Naive B cell (primary cell): Measurements from ENCODE around the gene IQSEC3. TPM values are rescaled to one million over a fixed set of nuclear protein-coding genes. Genes with fewer than 3 reads are reported as not detected.
A peak's percentile ranks its signal among the peaks of the same experiment; 100 is the strongest.
"Not testable (repeated sequence)": the region's sequence is repeated elsewhere in the genome, so short reads cannot be mapped to it uniquely, and the experiment has no call there.

Experiments used
- ATAC-seq, 2 donors: fragments of 150-1000 bp; cut with Tn5 transposase; 2 replicates each; pipeline ENCODE4 v1.10.0; 2021; ENCODE audit warnings: low read depth in 2 of 2, mild to moderate bottlenecking in 2 of 2, moderate library complexity in 2 of 2
- DNase-seq: peaks from one replicate; pipeline ENCODE4 v3.0.0; 2022
- H3K27ac Mint-ChIP-seq, 6 donors: one replicate each; pipeline ENCODE4 v1.8.0; 2020 to 2022; ENCODE audit warnings: mild to moderate bottlenecking in 6 of 6, mixed read lengths in 6 of 6, moderate library complexity in 5 of 6, inconsistent platforms in 2 of 6
- H3K27me3 Mint-ChIP-seq, 3 donors: one replicate each; pipeline ENCODE4 v1.8.0; 2021 to 2022; ENCODE audit warnings: mixed read lengths in 3 of 3, mild to moderate bottlenecking in 1 of 3
- H3K36me3 Mint-ChIP-seq, 2 donors: one replicate each; pipeline ENCODE4 v1.8.0; 2020 to 2022; ENCODE audit warnings: mixed read lengths in 2 of 2, inconsistent platforms in 1 of 2, mild to moderate bottlenecking in 1 of 2
- H3K4me1 Mint-ChIP-seq, 3 donors: one replicate each; pipeline ENCODE4 v1.8.0; 2020 to 2022; ENCODE audit warnings: mixed read lengths in 3 of 3, inconsistent platforms in 1 of 3, mild to moderate bottlenecking in 1 of 3, moderate library complexity in 1 of 3
- H3K4me3 Mint-ChIP-seq, 8 donors: one replicate each; pipeline ENCODE4 v1.8.0; 2020 to 2022; ENCODE audit warnings: mild to moderate bottlenecking in 8 of 8, mixed read lengths in 8 of 8, moderate library complexity in 8 of 8, inconsistent platforms in 2 of 8
- H3K9me3 Mint-ChIP-seq, 7 donors: one replicate each; pipeline ENCODE4 v1.8.0; 2020 to 2022; ENCODE audit warnings: mixed read lengths in 7 of 7, mild to moderate bottlenecking in 5 of 7, inconsistent platforms in 2 of 7, moderate library complexity in 1 of 7
- polyA plus RNA-seq, 6 donors: library from polyadenylated mRNA; unstranded; fragments of 300-500 nt; fragmentation: Illumina TruSeq; gene quantifications; one replicate each; pipeline ENCODE4 v1.2.3, GENCODE V29; 2021; ENCODE audit warnings: low read depth in 6 of 6

The IQSEC3 gene
- polyA plus RNA-seq, 6 donors from 2014 or later: not detected

DNA sequence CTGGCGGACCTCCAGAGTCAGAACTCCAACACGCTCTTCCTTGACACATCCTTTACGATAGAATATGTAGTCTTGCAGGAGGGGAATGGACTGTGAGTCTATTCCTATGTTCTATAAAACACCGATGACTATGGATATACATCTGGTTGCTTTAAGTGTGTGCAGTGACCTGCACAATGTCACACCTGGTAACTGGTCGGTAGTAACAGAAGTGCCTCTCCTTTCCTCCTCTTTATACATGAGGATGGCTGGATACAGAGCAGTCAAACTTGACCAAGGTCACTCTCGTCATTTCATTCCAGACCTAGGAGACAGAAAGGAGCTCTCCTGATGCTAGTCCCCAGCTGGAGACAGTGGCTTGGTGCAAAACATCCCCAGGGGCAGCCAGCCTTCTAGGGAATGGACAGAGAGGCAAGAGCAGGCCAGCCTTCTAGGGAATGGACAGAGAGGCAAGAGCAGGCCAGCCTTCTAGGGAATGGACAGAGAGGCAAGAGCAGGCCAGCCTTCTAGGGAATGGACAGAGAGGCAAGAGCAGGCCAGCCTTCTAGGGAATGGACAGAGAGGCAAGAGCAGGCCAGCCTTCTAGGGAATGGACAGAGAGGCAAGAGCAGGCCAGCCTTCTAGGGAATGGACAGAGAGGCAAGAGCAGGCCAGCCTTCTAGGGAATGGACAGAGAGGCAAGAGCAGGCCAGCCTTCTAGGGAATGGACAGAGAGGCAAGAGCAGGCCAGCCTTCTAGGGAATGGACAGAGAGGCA, 21.2 kb upstream of the IQSEC3 start:
- not testable (repeated sequence) for H3K4me3 Mint-ChIP-seq, H3K36me3 Mint-ChIP-seq, H3K4me1 Mint-ChIP-seq, H3K9me3 Mint-ChIP-seq, DNase-seq, ATAC-seq, H3K27ac Mint-ChIP-seq
- H3K27me3 Mint-ChIP-seq: peaks cover 30 to 49% (median 45%) of the 10 kb centered on the region in 3 donors

DNA sequence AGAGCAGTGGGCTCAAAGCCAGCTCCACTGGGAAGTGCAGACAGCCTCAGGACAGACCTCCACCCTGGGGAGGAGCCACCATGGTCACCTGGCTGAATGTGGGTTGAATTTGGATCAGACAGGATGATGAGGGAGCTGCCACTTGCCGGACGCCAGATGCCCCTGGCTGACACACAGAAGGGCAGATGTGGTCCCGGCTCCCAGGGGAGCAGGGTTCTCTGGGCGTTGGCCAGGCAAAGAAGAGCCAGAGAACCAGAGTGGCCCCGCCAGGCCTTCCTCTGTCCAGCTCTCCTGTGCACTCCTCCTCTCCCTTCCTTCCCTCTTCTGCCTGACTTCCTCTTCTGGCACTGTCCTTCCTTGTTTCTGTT, 20.6 kb upstream of the IQSEC3 start:
- H3K36me3 Mint-ChIP-seq, ATAC-seq, H3K4me3 Mint-ChIP-seq, H3K4me1 Mint-ChIP-seq, DNase-seq, H3K9me3 Mint-ChIP-seq, H3K27ac Mint-ChIP-seq: not testable (repeated sequence)
- peaks cover 30 to 49% (median 45%) of the 10 kb centered on the region in 3 donors for H3K27me3 Mint-ChIP-seq

DNA sequence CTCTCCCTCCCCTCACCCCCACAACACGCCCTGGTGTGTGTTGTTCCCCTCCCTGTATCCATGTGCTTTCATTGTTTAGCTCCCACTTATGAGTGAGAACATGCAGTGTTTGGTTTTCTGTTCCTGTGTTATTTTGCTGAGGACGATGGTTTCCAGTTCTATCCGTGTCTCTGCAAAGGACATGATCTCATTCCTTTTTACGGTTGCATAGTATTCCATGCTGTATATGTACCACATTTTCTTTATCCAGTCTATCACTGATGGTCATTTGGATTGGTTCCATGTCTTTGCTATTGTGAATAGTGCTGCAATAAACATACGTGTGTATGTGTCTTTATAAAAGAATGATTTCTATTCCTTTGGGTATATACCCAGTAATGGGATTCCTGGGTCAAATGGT, 20.0 kb upstream of the IQSEC3 start:
- not testable (repeated sequence) for H3K4me3 Mint-ChIP-seq, H3K27ac Mint-ChIP-seq, H3K9me3 Mint-ChIP-seq, H3K36me3 Mint-ChIP-seq, DNase-seq, H3K4me1 Mint-ChIP-seq, ATAC-seq
- peaks cover 30 to 51% (median 51%) of the 10 kb centered on the region in 3 donors for H3K27me3 Mint-ChIP-seq

DNA sequence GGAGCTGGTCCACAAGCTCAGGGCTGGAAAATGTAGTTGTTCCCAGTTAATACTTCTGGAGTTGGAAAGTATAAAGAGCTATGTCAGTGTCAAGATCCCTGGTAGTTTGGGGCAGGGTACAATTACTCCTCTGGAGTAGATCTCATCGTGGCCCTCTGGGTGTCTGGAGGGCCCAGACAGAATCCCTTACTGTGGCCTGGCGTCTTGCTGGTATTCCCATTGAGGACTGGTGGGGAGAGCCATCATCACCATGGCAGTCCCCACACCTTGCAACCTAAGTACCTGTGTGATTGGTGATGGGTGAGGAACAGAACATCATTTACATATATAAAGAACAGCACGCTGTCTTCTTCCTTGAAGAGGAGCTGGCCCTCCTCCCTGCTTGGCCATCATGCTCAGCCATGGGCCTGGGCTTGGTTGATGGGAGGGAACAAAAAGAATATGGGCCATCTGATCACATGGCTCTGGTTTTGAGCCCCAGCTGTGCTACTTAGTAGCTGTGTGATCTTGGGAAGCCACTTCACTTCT, 18.8 kb upstream of the IQSEC3 start:
- not testable (repeated sequence) for H3K27ac Mint-ChIP-seq, H3K4me1 Mint-ChIP-seq, H3K4me3 Mint-ChIP-seq, H3K9me3 Mint-ChIP-seq, DNase-seq, H3K36me3 Mint-ChIP-seq, ATAC-seq
- H3K27me3 Mint-ChIP-seq: peaks cover 34 to 60% (median 59%) of the 10 kb centered on the region in 3 donors

DNA sequence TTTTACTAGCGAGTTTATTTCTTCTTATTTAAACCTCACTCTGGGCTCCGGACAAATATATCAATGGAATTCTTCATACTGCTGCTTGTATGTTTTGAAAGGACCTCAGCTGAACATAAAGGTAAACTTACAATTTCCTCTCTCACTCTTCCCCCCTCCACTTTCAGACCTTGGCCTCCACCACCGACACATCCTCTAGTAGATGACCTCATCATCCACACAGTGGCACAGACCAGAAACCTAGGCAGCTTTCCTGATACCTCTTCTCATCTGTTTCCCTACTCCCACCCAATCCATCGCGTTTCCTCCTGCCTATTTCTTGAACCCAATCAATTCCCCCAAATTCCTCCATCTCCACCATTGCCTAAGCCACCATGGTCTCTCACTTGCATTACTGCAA, 17.4 kb upstream of the IQSEC3 start:
- not testable (repeated sequence) for DNase-seq, H3K9me3 Mint-ChIP-seq, H3K27ac Mint-ChIP-seq, H3K36me3 Mint-ChIP-seq, H3K4me1 Mint-ChIP-seq, H3K4me3 Mint-ChIP-seq, ATAC-seq
- H3K27me3 Mint-ChIP-seq: peaks cover 44 to 71% (median 69%) of the 10 kb centered on the region in 3 donors

DNA sequence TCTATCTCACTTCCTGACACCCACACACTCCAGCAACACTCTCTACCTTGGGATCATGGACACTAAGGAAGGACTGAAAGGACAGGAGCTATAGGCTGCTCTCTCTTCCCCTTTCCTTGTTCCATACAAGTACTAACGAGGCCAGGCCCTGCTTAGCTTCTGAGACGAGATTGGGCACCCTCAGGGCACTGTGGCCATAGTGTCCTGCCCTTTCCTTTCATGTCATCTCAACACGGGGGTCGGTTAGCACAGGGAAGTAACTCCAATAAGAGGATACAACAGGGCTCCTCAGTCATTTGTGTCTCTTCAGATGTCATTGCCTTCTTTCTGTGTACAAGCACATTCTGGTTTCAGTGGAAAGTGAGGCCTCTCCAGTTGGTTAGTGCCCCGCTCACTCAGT, 15.5 kb upstream of the IQSEC3 start:
- Mint-ChIP-seq H3K27ac (peak overlapping the region in 1 of 6 donors; percentile 60), H3K27me3 (peaks cover 50 to 74% (median 68%) of the 10 kb centered on the region in 3 donors)
- not testable (repeated sequence) for ATAC-seq, H3K9me3 Mint-ChIP-seq, H3K36me3 Mint-ChIP-seq, H3K4me1 Mint-ChIP-seq, H3K4me3 Mint-ChIP-seq, DNase-seq

DNA sequence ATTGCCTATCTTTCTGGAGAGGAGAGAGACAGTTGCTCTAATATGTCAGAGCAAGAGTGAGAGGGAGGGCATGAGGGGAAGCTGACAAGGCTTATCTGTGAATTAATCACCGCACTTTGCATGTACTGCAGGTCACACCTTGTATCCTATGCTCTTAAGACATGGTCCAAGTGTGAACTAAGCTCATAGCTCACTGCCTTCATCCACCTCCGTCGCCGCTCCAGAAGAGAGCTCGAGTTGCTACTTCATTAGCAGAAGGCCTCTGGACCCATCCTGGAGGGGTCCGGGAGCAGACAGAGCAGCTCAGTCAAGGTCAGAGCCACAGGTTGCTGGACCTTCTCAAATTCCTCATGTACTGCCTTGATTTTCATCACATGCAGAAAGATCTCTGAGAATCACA, 14.6 kb upstream of the IQSEC3 start:
- H3K27me3 Mint-ChIP-seq: peaks cover 50 to 75% (median 68%) of the 10 kb centered on the region in 3 donors
- not testable (repeated sequence) for H3K4me3 Mint-ChIP-seq, ATAC-seq, DNase-seq, H3K36me3 Mint-ChIP-seq, H3K27ac Mint-ChIP-seq, H3K9me3 Mint-ChIP-seq, H3K4me1 Mint-ChIP-seq

DNA sequence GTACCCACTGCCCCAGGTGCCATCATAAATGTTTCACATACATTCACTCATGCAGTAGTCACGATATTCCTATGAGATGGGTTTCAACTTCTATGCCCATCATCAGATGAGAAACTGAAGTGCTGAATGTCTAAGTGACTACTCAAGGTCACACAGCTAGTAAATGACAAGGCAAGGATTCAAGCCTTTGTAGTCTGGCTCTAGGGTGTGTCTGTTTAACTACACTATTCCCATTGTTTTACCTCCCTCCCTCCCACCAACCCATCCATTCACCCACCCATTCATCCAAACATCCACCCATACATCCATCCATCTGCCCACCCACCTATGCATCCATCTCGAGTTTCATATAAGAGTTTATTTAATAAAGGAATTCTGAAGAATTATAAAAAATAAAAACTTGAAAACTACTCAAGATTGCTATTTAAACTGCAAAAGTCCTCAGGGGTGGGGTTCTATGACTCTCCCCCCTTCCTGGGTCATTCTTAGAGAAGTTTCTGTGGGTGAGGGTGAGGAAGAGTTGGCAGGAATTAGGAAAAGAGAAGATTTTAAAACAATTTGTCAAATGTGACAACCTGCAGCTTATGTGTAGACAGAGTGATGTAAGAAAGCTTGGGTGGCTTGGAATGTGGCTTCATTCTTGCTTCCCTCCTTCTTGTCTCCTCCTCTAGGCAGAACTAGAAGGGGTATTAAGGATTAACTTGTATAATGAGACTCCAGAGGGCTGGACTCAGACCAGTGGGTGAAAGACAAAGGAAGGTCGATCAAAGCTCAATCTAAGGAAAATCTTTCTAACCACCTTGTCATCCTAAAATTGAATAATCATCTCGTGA, 13.4 kb upstream of the IQSEC3 start:
- peaks cover 0 to 13% (median 6%) of the 10 kb centered on the region in 7 donors for H3K9me3 Mint-ChIP-seq
- H3K4me1 Mint-ChIP-seq, H3K4me3 Mint-ChIP-seq, H3K27ac Mint-ChIP-seq, ATAC-seq, DNase-seq: not testable (repeated sequence)
- H3K27me3 Mint-ChIP-seq: peaks cover 55 to 79% (median 71%) of the 10 kb centered on the region in 3 donors
- peaks cover 3 to 19% of the 10 kb centered on the region in 2 donors for H3K36me3 Mint-ChIP-seq

DNA sequence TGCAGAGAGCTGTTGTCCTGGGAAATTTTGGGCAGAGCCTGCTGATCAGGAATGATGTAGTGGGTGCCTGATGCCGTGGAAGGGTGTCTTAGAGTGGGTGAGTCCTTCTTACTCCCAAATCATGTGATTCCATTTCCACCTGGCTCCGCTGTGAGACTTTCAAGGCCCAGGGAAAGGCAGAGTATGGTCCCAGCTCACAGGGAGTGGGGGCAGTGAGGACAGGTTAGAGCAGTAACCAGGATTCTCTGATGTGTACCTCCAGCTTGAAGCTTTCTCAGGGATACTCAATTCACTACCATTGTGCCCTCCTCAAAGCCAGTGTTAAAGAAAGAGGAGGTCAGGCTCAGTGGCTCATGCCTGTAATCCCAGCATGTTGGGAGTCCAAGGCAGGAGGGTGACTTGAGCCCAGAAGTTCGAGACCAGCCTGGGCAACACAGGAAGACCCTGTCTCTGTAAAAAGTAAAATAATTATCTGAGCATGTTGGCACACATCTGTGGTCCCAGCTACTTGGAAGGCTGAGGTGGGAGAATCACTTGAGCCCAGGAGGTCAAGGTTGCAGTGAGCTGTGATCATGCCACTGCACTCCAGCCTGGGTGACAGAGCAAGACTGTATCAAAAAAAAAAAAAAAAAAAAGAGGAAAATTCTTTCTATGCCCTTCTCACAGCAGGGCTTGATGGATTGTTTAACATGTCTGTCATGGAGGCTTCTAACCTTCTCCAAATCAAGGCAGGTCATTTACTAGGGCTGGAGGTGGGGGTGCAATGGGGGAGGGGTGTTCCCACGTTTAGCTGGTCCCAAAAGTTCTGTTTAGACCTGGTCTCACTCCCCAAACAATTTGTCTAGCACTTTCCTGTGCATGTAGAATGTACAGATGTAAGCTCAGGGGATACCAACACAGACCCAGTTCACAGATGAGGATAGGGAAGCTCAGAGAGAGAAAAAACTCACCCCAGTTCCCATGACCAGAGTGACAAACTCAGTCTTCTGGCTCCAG, 12.5 kb upstream of the IQSEC3 start:
- H3K36me3 Mint-ChIP-seq: peaks cover 12 to 27% of the 10 kb centered on the region in 2 donors
- H3K9me3 Mint-ChIP-seq: peaks cover 0 to 22% (median 15%) of the 10 kb centered on the region in 7 donors
- peak overlapping the region in 1 of 6 donors; percentile 42 for H3K27ac Mint-ChIP-seq
- H3K4me3 Mint-ChIP-seq: no peak overlapping the region
- H3K27me3 Mint-ChIP-seq: peaks cover 59 to 81% (median 71%) of the 10 kb centered on the region in 3 donors
- DNase-seq (no peak), ATAC-seq (no peak)
- no peaks in the 10 kb centered on the region for H3K4me1 Mint-ChIP-seq

DNA sequence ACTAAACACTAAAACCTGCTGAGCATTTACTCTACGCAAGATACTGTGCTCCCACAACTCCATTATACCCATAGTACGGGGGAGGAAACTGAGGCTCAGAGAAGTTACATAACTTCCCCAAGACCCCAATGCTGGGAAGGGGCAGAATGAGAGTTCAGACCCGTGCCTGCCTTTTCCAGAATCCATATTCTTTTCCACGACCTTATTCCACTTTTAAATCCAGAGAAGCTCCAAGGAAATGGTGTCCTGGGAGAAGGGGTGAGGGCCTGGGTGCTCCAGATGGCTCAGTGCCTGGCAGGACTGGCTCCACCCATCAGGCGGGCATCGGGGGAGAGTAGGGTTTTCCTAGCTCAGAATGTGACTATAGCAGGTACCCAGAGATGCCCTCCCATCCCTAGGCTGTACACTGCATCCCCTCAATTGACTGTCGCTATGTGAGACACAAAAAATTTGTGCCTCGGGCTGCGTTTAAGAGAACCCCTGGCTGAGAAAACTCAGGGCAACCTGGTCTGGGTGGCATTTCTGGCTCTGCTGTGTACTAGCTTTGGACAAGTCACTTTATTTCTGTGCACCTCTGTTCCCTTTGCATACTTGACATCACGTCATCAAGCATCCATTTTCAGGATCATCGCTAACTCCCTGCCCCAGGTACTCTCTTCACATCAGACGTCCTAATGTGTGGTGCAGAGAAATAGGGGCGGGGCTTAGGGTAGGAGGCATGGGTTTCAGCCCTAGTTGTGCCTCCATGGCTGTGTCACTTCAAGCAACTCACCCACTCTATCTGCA, 11.6 kb upstream of the IQSEC3 start:
- no peak overlapping the region for H3K4me3 Mint-ChIP-seq
- no peak for DNase-seq
- H3K36me3 Mint-ChIP-seq: peaks cover 18 to 27% of the 10 kb centered on the region in 2 donors
- no peak overlapping the region for H3K27ac Mint-ChIP-seq
- H3K27me3 Mint-ChIP-seq: peaks cover 63 to 83% (median 74%) of the 10 kb centered on the region in 3 donors
- ATAC-seq: no peak
- H3K4me1 Mint-ChIP-seq: no peaks in the 10 kb centered on the region
- peaks cover 0 to 31% (median 23%) of the 10 kb centered on the region in 7 donors for H3K9me3 Mint-ChIP-seq

DNA sequence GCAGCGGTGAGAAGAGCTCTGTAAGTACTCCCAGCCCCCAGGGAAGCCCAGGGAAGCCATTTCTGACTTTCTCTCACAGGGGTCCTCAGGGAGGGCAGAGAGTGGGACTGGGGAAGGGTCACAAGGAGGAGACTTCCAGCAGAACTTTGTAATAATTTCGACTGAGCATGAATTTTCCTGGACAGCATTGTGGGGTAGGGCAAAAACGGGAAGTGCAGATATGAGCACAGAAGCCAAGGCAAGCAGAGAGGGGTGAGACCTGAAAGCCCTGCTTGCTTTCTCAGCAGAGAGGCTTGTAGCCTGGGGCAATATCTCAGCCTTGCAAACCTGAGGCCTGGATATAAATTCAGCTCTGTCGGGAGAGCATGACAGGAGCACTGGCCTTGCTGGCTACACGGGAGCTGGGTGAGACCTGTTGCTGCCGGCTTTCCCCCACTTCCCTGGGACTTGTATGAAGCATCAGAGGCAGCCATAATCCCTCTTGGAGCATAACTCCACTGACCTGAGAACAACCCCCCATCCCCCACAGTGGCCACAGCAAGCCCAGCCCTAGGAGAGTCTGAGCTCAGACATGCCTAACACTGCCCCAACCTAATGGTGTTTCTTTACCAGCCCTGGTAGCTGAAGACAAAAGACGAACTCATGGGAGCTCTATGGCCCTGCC, 9.8 kb upstream of the IQSEC3 start:
- Mint-ChIP-seq H3K27ac (no peak overlapping the region), H3K36me3 (peaks cover 18 to 32% of the 10 kb centered on the region in 2 donors), H3K9me3 (peaks cover 0 to 50% (median 35%) of the 10 kb centered on the region in 7 donors), H3K4me1 (no peaks in the 10 kb centered on the region), H3K27me3 (peaks cover 64 to 90% (median 75%) of the 10 kb centered on the region in 3 donors), H3K4me3 (no peak overlapping the region)
- ATAC-seq: no peak
- no peak for DNase-seq

DNA sequence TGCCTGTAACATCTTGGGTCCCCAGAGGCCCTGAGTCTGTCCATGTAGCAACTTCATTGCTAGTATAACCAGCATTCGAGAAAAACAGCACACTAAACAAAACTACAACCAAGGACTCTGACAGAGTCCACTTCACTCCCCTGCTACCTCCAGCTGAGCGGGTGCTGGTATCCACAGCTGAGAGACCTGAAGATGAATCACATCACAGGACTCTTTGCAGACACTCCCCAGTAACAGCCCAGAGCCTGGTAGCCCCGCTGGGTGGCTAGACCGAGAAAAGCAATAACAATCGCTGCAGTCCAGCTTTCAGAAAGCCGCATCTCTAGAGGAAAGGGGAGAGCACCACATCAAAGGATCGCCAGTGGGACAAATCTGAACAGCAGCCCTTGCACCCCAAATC, 9.0 kb upstream of the IQSEC3 start:
- H3K36me3 Mint-ChIP-seq: peaks cover 18 to 34% of the 10 kb centered on the region in 2 donors
- H3K9me3 Mint-ChIP-seq: peaks cover 0 to 54% (median 35%) of the 10 kb centered on the region in 7 donors
- ATAC-seq (no peak), DNase-seq (no peak)
- H3K4me1 Mint-ChIP-seq: no peaks in the 10 kb centered on the region
- H3K27me3 Mint-ChIP-seq: peaks cover 62 to 86% (median 70%) of the 10 kb centered on the region in 3 donors
- no peak overlapping the region for H3K27ac Mint-ChIP-seq
- H3K4me3 Mint-ChIP-seq: no peak overlapping the region
